Endothelial cell of umbilical vein (primary cell): ENCODE data around the gene PCMTD2. TPM values are rescaled to one million over a fixed set of nuclear protein-coding genes. Genes with fewer than 3 reads are reported as not detected.

Source experiments
- BruUV-seq: library from RNA; stranded (reverse); fragments of 400-500 nt; replicated peaks from 2 replicates; lab custom pipeline; 2021; lab: Mats Ljungman, UMichigan
- CTCF ChIA-PET: fragments of 300-600, 350-600 bp; sonication (Branson Sonifier 250); formaldehyde crosslinking; loops from one replicate; lab custom pipeline; 2021; ENCODE audit warnings: antibody characterized with exemption, inconsistent platforms; lab: Charles Lee
- POLR2A ChIA-PET: fragments of 300-600, 350-600 bp; sonication (Branson Sonifier 250); formaldehyde crosslinking; loops from one replicate; lab custom pipeline; 2021; ENCODE audit warnings: antibody characterized with exemption, inconsistent platforms; lab: Charles Lee
- DNase-seq: peaks from one replicate; pipeline ENCODE4 v3.0.0-alpha.2; 2011; ENCODE audit warnings: low read depth, low spot score
- FAIRE-seq: peaks from 2 replicates; lab custom pipeline; 2011; peaks lifted over from hg19 to GRCh38; lab: Jason Lieb, UNC
- H2AFZ ChIP-seq: 2 replicates; pipeline ENCODE4 v1.6.0; 2012; ENCODE audit warnings: low read depth, low read length, control low read depth, inconsistent platforms
- H3K27ac ChIP-seq: 2 replicates; pipeline ENCODE4 v1.5.1; 2011; ENCODE audit warnings: low read depth, mild to moderate bottlenecking, control low read depth, low read length, moderate library complexity; ENCODE audit not compliant: insufficient read depth
- H3K27me3 ChIP-seq, 2 experiments: 2 replicates each; pipeline versions ENCODE4 v1.6.0 to v1.6.1; 2011; ENCODE audit warnings: low read length in 2 of 2, mixed read lengths in 1 of 2; ENCODE audit not compliant: control insufficient read depth in 2 of 2, insufficient read depth in 2 of 2
- H3K36me3 ChIP-seq, 2 experiments: 2 replicates in 1 of 2; 3 replicates in 1 of 2; pipeline ENCODE4 v1.5.1; 2011; ENCODE audit warnings: low read length in 2 of 2, mild to moderate bottlenecking in 1 of 2, moderate library complexity in 1 of 2; ENCODE audit not compliant: control insufficient read depth in 2 of 2, insufficient read depth in 2 of 2; ENCODE audit errors: extremely low read depth in 1 of 2
- H3K4me1 ChIP-seq: 3 replicates; pipeline ENCODE4 v1.5.1; 2011; ENCODE audit warnings: mild to moderate bottlenecking, low read length; ENCODE audit not compliant: control insufficient read depth, insufficient read depth; ENCODE audit errors: extremely low read depth
- H3K4me2 ChIP-seq: 2 replicates; pipeline ENCODE4 v1.6.1; 2011; ENCODE audit warnings: low read length, control low read depth, mixed read lengths; ENCODE audit not compliant: insufficient read depth
- H3K4me3 ChIP-seq, 3 experiments: fragments of 200-600 bp in 1 of 3; sonication (generic), shearing (Covaris generic) in 1 of 3; replicated peaks in 1 of 3; 2 replicates each; pipeline ENCODE4 v1.5.1; 2011 to 2016; ENCODE audit warnings: control low read depth in 3 of 3, low read length in 3 of 3, mild to moderate bottlenecking in 2 of 3, inconsistent platforms in 1 of 3, low read depth in 1 of 3, moderate library complexity in 1 of 3; ENCODE audit not compliant: insufficient read depth in 1 of 3
- H3K79me2 ChIP-seq: 2 replicates; pipeline ENCODE4 v1.6.0; 2012; ENCODE audit warnings: low read length, inconsistent platforms; ENCODE audit not compliant: control insufficient read depth, insufficient read depth
- H3K9ac ChIP-seq: replicated peaks from 2 replicates; pipeline ENCODE3; 2011; ENCODE audit warnings: low read length, control low read depth; ENCODE audit not compliant: insufficient read depth; ENCODE audit errors: extremely low read depth
- H3K9me1 ChIP-seq: replicated peaks from 3 replicates; pipeline ENCODE4 v1.6.0; 2011; ENCODE audit warnings: mild to moderate bottlenecking, low read length; ENCODE audit not compliant: control insufficient read depth, insufficient read depth; ENCODE audit errors: extremely low read depth
- H3K9me3 ChIP-seq: replicated peaks from 2 replicates; pipeline ENCODE4 v1.5.1; 2012; ENCODE audit warnings: low read length, inconsistent platforms; ENCODE audit not compliant: control insufficient read depth, insufficient read depth
- H4K20me1 ChIP-seq: replicated peaks from 2 replicates; pipeline ENCODE3; 2011; ENCODE audit warnings: mild to moderate bottlenecking, low read length; ENCODE audit not compliant: control insufficient read depth, insufficient read depth; ENCODE audit errors: extremely low read depth
- CTCF ChIP-seq, 2 donors: IDR thresholded peaks; 1 replicate in 1 of 2; 2 replicates in 1 of 2; pipeline ENCODE4 v1.5.1; 2011; ENCODE audit warnings: low read length in 2 of 2, mild to moderate bottlenecking in 2 of 2, moderate library complexity in 2 of 2, control low read depth in 1 of 2, inconsistent platforms in 1 of 2, low read depth in 1 of 2; ENCODE audit not compliant: insufficient read depth in 1 of 2; ENCODE audit errors: extremely low read depth in 1 of 2
- EZH2 ChIP-seq: IDR thresholded peaks from 2 replicates; pipeline ENCODE4 v1.6.1; 2012; ENCODE audit warnings: borderline replicate concordance, low read depth, mild to moderate bottlenecking, moderate library complexity, low read length, inconsistent platforms; ENCODE audit not compliant: severe bottlenecking
- FOS ChIP-seq: IDR thresholded peaks from 2 replicates; pipeline ENCODE4 v1.6.1; 2011; ENCODE audit warnings: mild to moderate bottlenecking, low read length, moderate library complexity, borderline replicate concordance; ENCODE audit not compliant: insufficient read depth
- GATA2 ChIP-seq: IDR thresholded peaks from 2 replicates; pipeline ENCODE4 v1.7.0; 2011; ENCODE audit warnings: low read depth, mild to moderate bottlenecking, moderate library complexity, mixed read lengths, low read length; ENCODE audit not compliant: insufficient read length, insufficient read depth
- JUN ChIP-seq: IDR thresholded peaks from 2 replicates; pipeline ENCODE4 v1.6.1; 2011; ENCODE audit warnings: borderline replicate concordance, low read depth; ENCODE audit not compliant: insufficient read length, insufficient read depth
- MAX ChIP-seq: IDR thresholded peaks from 2 replicates; pipeline ENCODE4 v1.6.1; 2011; ENCODE audit not compliant: insufficient read depth, insufficient read length
- MYC ChIP-seq: IDR thresholded peaks from one replicate; pipeline ENCODE4 v1.6.1; 2011; ENCODE audit warnings: mild to moderate bottlenecking, low read depth, low read length
- POLR2A ChIP-seq: IDR thresholded peaks from 2 replicates; pipeline ENCODE4 v1.6.1; 2012; ENCODE audit warnings: low read depth, mild to moderate bottlenecking, control low read depth, low read length
- POLR2AphosphoS5 ChIP-seq: IDR thresholded peaks from 2 replicates; pipeline ENCODE4 v1.6.1; 2012; ENCODE audit warnings: low read depth, mild to moderate bottlenecking, control low read depth, low read length, moderate library complexity; ENCODE audit not compliant: insufficient read depth
- dilution Hi-C: fragments of 300-500 bp; cut with MboI; formaldehyde crosslinking; loops from one replicate; pipeline ENCODE4 v1.15.0; 2019; ENCODE audit warnings: low sequenced_read_pairs; ENCODE audit not compliant: extremely low pct_ligation_motif_present
- intact Hi-C: fragments of 100-400 bp; cut with micrococcal nuclease; formaldehyde crosslinking; loops from one replicate; pipeline ENCODE4 v1.10.0; 2022
- polyA plus RNA-seq, 4 experiments: library from polyadenylated mRNA; depleted of rRNA in 3 of 4; stranded (reverse) in 3 of 4; unstranded in 1 of 4; fragments of >200 nt; gene quantifications; 2 replicates each; pipeline versions ENCODE4 v1.2.1 to v1.2.3, GENCODE V29; 2011 to 2012; ENCODE audit warnings: missing spikeins in 1 of 4
- total RNA-seq: library from RNA; stranded (reverse); gene quantifications from 2 replicates; pipeline ENCODE4 v1.2.3, GENCODE V29; 2021

Gene PCMTD2
- total and polyA plus RNA-seq, 2 donors (not counting 3 experiments of a cell fraction or from before 2014, with no cell fraction given): 27.4 to 45.7 TPM

- BruUV-seq: no TSS peak
- H3K27me3 ChIP-seq: no peaks in the 10 kb centered on the region
- ChIA-PET POLR2A (no interaction called here), CTCF (no interaction called here)
- intact Hi-C loops: no loop called here
- H3K79me2 ChIP-seq: no peaks in the 10 kb centered on the region
- no peak for FAIRE-seq
- DNase-seq: no peak
- H2AFZ ChIP-seq: no peak overlapping the region
- TF ChIP-seq GATA2: no peak
- H3K9ac ChIP-seq: no peak overlapping the region
- no peak overlapping the region for H3K4me2 ChIP-seq
- H3K36me3 ChIP-seq: no peaks in the 10 kb centered on the region
- dilution Hi-C loops: no loop called here
- H3K9me3 ChIP-seq: no peaks in the 10 kb centered on the region
- H3K27ac ChIP-seq: no peak overlapping the region
- no peaks in the 10 kb centered on the region for H3K9me1 ChIP-seq
- no peak overlapping the region for H3K4me3 ChIP-seq
- no peaks in the 10 kb centered on the region for H4K20me1 ChIP-seq
- H3K4me1 ChIP-seq: no peaks in the 10 kb centered on the region
Measured at GRCh38 chr20:64217539-64218221, 37.9 kb upstream of the PCMTD2 start.

- no peak overlapping the region for H3K27ac ChIP-seq
- H3K9me1 ChIP-seq: no peaks in the 10 kb centered on the region
- no peaks in the 10 kb centered on the region for H4K20me1 ChIP-seq
- intact Hi-C loops: no loop called here
- POLR2A ChIA-PET: no interaction called here
- DNase-seq (no peak), FAIRE-seq (no peak)
- no peak overlapping the region for H3K4me3 ChIP-seq
- no peak overlapping the region for H3K4me2 ChIP-seq
- no peak overlapping the region for H2AFZ ChIP-seq
- H3K4me1 ChIP-seq: peaks cover 2% of the 10 kb centered on the region
- CTCF ChIA-PET: no interaction called here
- no peaks in the 10 kb centered on the region for H3K27me3 ChIP-seq
- no peak overlapping the region for H3K9ac ChIP-seq
- no peaks in the 10 kb centered on the region for H3K9me3 ChIP-seq
- H3K36me3 ChIP-seq: no peaks in the 10 kb centered on the region
- H3K79me2 ChIP-seq: no peaks in the 10 kb centered on the region
- no TSS peak for BruUV-seq
- TF ChIP-seq POLR2A (no peak), CTCF (IDR thresholded peaks at IDR 0.05; ENCODE audit: extremely low read depth in 1 of 2, insufficient read depth in 1 of 2, low read depth in 1 of 2, low read length in 2 of 2) (no peak), GATA2 (no peak), JUN (no peak), MAX (no peak), EZH2 (no peak), MYC (no peak), POLR2AphosphoS5 (no peak), FOS (no peak)
- dilution Hi-C loops: no loop called here
Measured at GRCh38 chr20:64219202-64219601, 36.3 kb upstream of the PCMTD2 start.
